K562 (cell line): Measurements from ENCODE around the gene HMGB3.

ENCODE experiments used
- ATF7 ChIP-seq: fragments of 450-650 bp; IDR thresholded peaks from 2 replicates; pipeline ENCODE4 v1.7.1; 2014; ENCODE audit warnings: mild to moderate bottlenecking, moderate library complexity
- CBX1 ChIP-seq: sonication (generic); IDR thresholded peaks from 2 replicates; pipeline ENCODE4 v1.6.1; 2016; ENCODE audit warnings: antibody characterized with exemption, low read depth, mild to moderate bottlenecking
- ESRRA ChIP-seq: fragments of 450-650 bp; IDR thresholded peaks from 2 replicates; pipeline ENCODE4 v1.6.1; 2014; ENCODE audit warnings: low read depth, mild to moderate bottlenecking, moderate library complexity, borderline replicate concordance
- LEF1 ChIP-seq: fragments of 450-650 bp; IDR thresholded peaks from 2 replicates; pipeline ENCODE4 v1.6.1; 2016; ENCODE audit warnings: mild to moderate bottlenecking
- NFYB ChIP-seq: IDR thresholded peaks from 2 replicates; pipeline ENCODE4 v1.6.1; 2011; ENCODE audit warnings: mild to moderate bottlenecking, moderate library complexity; ENCODE audit not compliant: insufficient read length; ENCODE audit errors: extremely low read depth
- POLR2A ChIP-seq: fragments of 450-650 bp; conservative IDR thresholded peaks from 2 replicates; pipeline ENCODE4 v1.6.1; 2016
- SLC30A9 ChIP-seq: fragments of 250-450 bp; sonication (Bioruptor Pico); IDR thresholded peaks from 2 replicates; pipeline ENCODE4 v1.8.0; 2022; ENCODE audit warnings: mild to moderate bottlenecking, moderate library complexity
- TF ChIP-seq, protein P1 (sequence below), 2 experiments: IDR thresholded peaks; 2 replicates each; pipeline ENCODE4 v1.6.1; 2012; ENCODE audit warnings: improper control_type of control experiment in 2 of 2, low read depth in 2 of 2, low read length in 2 of 2, borderline replicate concordance in 1 of 2

GRCh38 chrX:150941580-150941979 lies 41.6 kb upstream of the HMGB3 start:
- TF ChIP-seq LEF1: no peak
- TF ChIP-seq NFYB: no peak
- TF ChIP-seq, protein P1, sequence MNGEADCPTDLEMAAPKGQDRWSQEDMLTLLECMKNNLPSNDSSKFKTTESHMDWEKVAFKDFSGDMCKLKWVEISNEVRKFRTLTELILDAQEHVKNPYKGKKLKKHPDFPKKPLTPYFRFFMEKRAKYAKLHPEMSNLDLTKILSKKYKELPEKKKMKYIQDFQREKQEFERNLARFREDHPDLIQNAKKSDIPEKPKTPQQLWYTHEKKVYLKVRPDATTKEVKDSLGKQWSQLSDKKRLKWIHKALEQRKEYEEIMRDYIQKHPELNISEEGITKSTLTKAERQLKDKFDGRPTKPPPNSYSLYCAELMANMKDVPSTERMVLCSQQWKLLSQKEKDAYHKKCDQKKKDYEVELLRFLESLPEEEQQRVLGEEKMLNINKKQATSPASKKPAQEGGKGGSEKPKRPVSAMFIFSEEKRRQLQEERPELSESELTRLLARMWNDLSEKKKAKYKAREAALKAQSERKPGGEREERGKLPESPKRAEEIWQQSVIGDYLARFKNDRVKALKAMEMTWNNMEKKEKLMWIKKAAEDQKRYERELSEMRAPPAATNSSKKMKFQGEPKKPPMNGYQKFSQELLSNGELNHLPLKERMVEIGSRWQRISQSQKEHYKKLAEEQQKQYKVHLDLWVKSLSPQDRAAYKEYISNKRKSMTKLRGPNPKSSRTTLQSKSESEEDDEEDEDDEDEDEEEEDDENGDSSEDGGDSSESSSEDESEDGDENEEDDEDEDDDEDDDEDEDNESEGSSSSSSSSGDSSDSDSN (IDR thresholded peaks at IDR 0.05; ENCODE audit: borderline replicate concordance in 1 of 2, low read depth in 2 of 2, low read length in 2 of 2): no peak
- no peak for TF ChIP-seq ATF7
- TF ChIP-seq CBX1: no peak
- no peak; the same call in 1 of the 2 replicates for TF ChIP-seq POLR2A
- TF ChIP-seq ESRRA: no peak
- TF ChIP-seq SLC30A9 (CRISPR knock-in tag): no peak
